GM19468 (cell line): Measurements from ENCODE around the gene MRNIP.
A peak's percentile ranks its signal among the peaks of the same experiment; 100 is the strongest.
"Not testable (repeated sequence)": the region's sequence is repeated elsewhere in the genome, so short reads cannot be mapped to it uniquely, and the experiment has no call there.

Source experiments
- ATAC-seq: cut with Tn5 transposase; IDR thresholded peaks from one replicate; pipeline ENCODE4 v1.9.1; 2021; ENCODE audit warnings: mild to moderate bottlenecking, moderate library complexity, moderate number of reproducible peaks; ENCODE audit not compliant: unreplicated experiment; ENCODE audit errors: extremely low read depth

Gene MRNIP

GRCh38 chr5:179854356-179854755, 4.3 kb downstream of the MRNIP start:
- ATAC-seq: no peak

- ATAC-seq: peak; percentile 79
Measured at GRCh38 chr5:179852993-179853547, 5.5 kb downstream of the MRNIP start.

- ATAC-seq: no peak
Measured at GRCh38 chr5:179841621-179842020, 17.0 kb downstream of the MRNIP start.

- no peak for ATAC-seq
Measured at GRCh38 chr5:179840766-179841165, 17.9 kb downstream of the MRNIP start.

GRCh38 chr5:179840321-179840720, 18.3 kb downstream of the MRNIP start:
- no peak for ATAC-seq

- ATAC-seq: no peak
Measured at GRCh38 chr5:179839328-179840256, 19.0 kb downstream of the MRNIP start.

- ATAC-seq: no peak
Measured at GRCh38 chr5:179837076-179838011, 21.3 kb downstream of the MRNIP start.

GRCh38 chr5:179836225-179837019, 22.2 kb downstream of the MRNIP start:
- no peak for ATAC-seq

GRCh38 chr5:179834871-179835270, 23.7 kb downstream of the MRNIP start:
- ATAC-seq: not testable (repeated sequence)

- no peak for ATAC-seq
Measured at GRCh38 chr5:179834120-179834519, 24.5 kb downstream of the MRNIP start.

GRCh38 chr5:179833709-179834070, 24.9 kb downstream of the MRNIP start:
- no peak for ATAC-seq

- ATAC-seq: no peak
Measured at GRCh38 chr5:179833056-179833708, 25.4 kb downstream of the MRNIP start.

- ATAC-seq: no peak
Measured at GRCh38 chr5:179832039-179832745, 26.4 kb downstream of the MRNIP start.

GRCh38 chr5:179830818-179831468, 27.7 kb downstream of the MRNIP start:
- no peak for ATAC-seq

- ATAC-seq: no peak
Measured at GRCh38 chr5:179829732-179830435, 28.7 kb downstream of the MRNIP start.

GRCh38 chr5:179828756-179829421, 29.7 kb downstream of the MRNIP start:
- ATAC-seq: no peak

- no peak for ATAC-seq
Measured at GRCh38 chr5:179827680-179828079, 30.9 kb downstream of the MRNIP start.
